Endodermal cell (in vitro differentiated cells): Measurements from ENCODE around the gene MUC3A. TPM values are rescaled to one million over a fixed set of nuclear protein-coding genes. Genes with fewer than 3 reads are reported as not detected.

ENCODE experiments used
- DNase-seq: peaks from one replicate; pipeline ENCODE4 v3.0.0-alpha.2; 2017
- H3K27ac ChIP-seq: 2 replicates; pipeline ENCODE4 v1.5.1; 2013; ENCODE audit warnings: mild to moderate bottlenecking, low read depth, low read length, moderate library complexity
- H3K27me3 ChIP-seq: 2 replicates; pipeline ENCODE4 v1.6.1; 2013; ENCODE audit warnings: mild to moderate bottlenecking, low read length, moderate library complexity; ENCODE audit not compliant: insufficient read depth, control insufficient read depth, poor library complexity, severe bottlenecking
- H3K36me3 ChIP-seq: 2 replicates; pipeline ENCODE4 v1.7.0; 2013; ENCODE audit warnings: mild to moderate bottlenecking, low read length, moderate library complexity; ENCODE audit not compliant: control insufficient read depth, insufficient read depth
- H3K4me1 ChIP-seq: one replicate; pipeline ENCODE4 v1.7.0; 2013; ENCODE audit warnings: low read length; ENCODE audit not compliant: control insufficient read depth, insufficient read depth
- H3K4me3 ChIP-seq: 2 replicates; pipeline ENCODE4 v1.5.1; 2013; ENCODE audit warnings: mild to moderate bottlenecking, low read length, moderate library complexity
- H3K9ac ChIP-seq: 2 replicates; pipeline ENCODE4 v1.6.1; 2013; ENCODE audit warnings: mild to moderate bottlenecking, low read length, moderate library complexity; ENCODE audit not compliant: poor library complexity, severe bottlenecking; ENCODE audit errors: extremely low read depth
- H3K9me3 ChIP-seq: 2 replicates; pipeline ENCODE4 v1.6.1; 2013; ENCODE audit warnings: mild to moderate bottlenecking, low read length, moderate library complexity; ENCODE audit not compliant: control insufficient read depth
- H3K27ac Mint-ChIP-seq: 2 replicates; pipeline ENCODE4 v1.8.0; 2020; ENCODE audit warnings: mixed read lengths
- H3K27me3 Mint-ChIP-seq: 2 replicates; pipeline ENCODE4 v1.8.0; 2021; ENCODE audit warnings: mild to moderate bottlenecking, mixed read lengths; ENCODE audit not compliant: insufficient read depth
- H3K36me3 Mint-ChIP-seq: 2 replicates; pipeline ENCODE4 v1.8.0; 2020; ENCODE audit warnings: low read depth, mixed read lengths
- H3K4me1 Mint-ChIP-seq: 2 replicates; pipeline ENCODE4 v1.8.0; 2020; ENCODE audit warnings: mixed read lengths
- H3K4me3 Mint-ChIP-seq: 2 replicates; pipeline ENCODE4 v1.8.0; 2020; ENCODE audit warnings: mild to moderate bottlenecking, moderate library complexity, mixed read lengths
- H3K9me3 Mint-ChIP-seq: 2 replicates; pipeline ENCODE4 v1.8.0; 2020; ENCODE audit warnings: mild to moderate bottlenecking, mixed read lengths
- WGBS, 2 experiments: methylation state at CpG; one replicate each; pipeline versions ENCODE4 v1.1.5 to v1.1.7; 2013; ENCODE audit warnings: missing lambda C conversion rate in 2 of 2, mixed read lengths in 1 of 2; ENCODE audit not compliant: insufficient coverage in 1 of 2, insufficient read length in 1 of 2; 5-methylcytosine and 5-hydroxymethylcytosine counted together
- total RNA-seq, 2 donors: library from RNA; stranded (reverse); fragmentation: NEBNext Ultra II Directional in 1 of 2; extraction: Animal tissue kit (Norgen Biotek cat#: 25700) in 1 of 2; gene quantifications; 2 replicates in 1 of 2; 3 replicates in 1 of 2; pipeline ENCODE4 v1.2.1, GENCODE V29; 2021
- TF ChIP-seq, protein P1 (sequence below): fragments of 200-600 bp; sonication (generic); conservative IDR thresholded peaks from 2 replicates; pipeline ENCODE4 v1.5.0; 2021; ENCODE audit warnings: antibody characterized with exemption, mild to moderate bottlenecking

The MUC3A gene
- total RNA-seq, 2 donors from 2014 or later = 7.7 to 24.1 TPM

DNA sequence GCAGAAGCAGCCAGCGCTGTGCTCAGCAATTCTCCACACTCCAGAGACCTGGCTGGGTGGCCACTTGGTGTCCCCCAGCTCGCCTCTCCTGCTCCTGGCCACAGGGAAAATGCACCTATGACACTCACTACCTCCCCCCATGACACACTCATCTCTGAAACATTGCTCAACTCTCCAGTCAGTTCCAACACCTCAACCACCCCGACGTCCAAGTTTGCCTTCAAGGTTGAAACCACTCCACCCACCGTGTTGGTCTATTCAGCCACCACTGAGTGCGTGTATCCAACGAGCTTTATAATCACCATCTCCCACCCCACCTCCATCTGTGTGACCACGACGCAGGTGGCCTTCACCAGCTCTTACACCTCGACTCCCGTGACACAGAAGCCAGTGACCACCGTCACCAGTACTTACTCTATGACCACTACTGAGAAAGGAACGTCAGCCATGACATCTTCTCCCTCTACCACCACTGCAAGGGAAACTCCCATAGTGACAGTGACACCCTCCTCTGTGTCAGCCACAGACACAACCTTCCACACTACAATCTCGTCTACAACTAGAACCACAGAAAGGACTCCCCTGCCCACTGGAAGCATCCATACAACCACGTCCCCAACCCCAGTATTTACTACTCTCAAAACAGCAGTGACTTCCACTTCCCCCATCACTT, 2.7 kb downstream of the MUC3A start:
- TF ChIP-seq, protein P1, sequence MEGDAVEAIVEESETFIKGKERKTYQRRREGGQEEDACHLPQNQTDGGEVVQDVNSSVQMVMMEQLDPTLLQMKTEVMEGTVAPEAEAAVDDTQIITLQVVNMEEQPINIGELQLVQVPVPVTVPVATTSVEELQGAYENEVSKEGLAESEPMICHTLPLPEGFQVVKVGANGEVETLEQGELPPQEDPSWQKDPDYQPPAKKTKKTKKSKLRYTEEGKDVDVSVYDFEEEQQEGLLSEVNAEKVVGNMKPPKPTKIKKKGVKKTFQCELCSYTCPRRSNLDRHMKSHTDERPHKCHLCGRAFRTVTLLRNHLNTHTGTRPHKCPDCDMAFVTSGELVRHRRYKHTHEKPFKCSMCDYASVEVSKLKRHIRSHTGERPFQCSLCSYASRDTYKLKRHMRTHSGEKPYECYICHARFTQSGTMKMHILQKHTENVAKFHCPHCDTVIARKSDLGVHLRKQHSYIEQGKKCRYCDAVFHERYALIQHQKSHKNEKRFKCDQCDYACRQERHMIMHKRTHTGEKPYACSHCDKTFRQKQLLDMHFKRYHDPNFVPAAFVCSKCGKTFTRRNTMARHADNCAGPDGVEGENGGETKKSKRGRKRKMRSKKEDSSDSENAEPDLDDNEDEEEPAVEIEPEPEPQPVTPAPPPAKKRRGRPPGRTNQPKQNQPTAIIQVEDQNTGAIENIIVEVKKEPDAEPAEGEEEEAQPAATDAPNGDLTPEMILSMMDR = no peak
- no peak for DNase-seq
- no peaks in the 10 kb centered on the region for H3K27me3 Mint-ChIP-seq
- Histone ChIP-seq H3K27me3 (no peaks in the 10 kb centered on the region), H3K9me3 (no peaks in the 10 kb centered on the region), H3K27ac (no peak overlapping the region), H3K4me1 (no peaks in the 10 kb centered on the region), H3K9ac (no peak overlapping the region), H3K36me3 (no peaks in the 10 kb centered on the region), H3K4me3 (no peak overlapping the region)
- no peaks in the 10 kb centered on the region for H3K36me3 Mint-ChIP-seq
- H3K4me1 Mint-ChIP-seq = peaks cover 6% of the 10 kb centered on the region
- WGBS, 2 experiments = 75 to 76% methylated on average over 14 to 15 of the region's 15 CpGs
- H3K27ac Mint-ChIP-seq = no peak overlapping the region
- H3K9me3 Mint-ChIP-seq = no peaks in the 10 kb centered on the region
- no peak overlapping the region for H3K4me3 Mint-ChIP-seq

GRCh38 chr7:100952641-100953040, 3.3 kb downstream of the MUC3A start:
- no peaks in the 10 kb centered on the region for H3K27me3 ChIP-seq
- TF ChIP-seq, protein P1 = no peak
- no peaks in the 10 kb centered on the region for H3K36me3 Mint-ChIP-seq
- no peak overlapping the region for H3K27ac ChIP-seq
- no peak overlapping the region for H3K27ac Mint-ChIP-seq
- no peaks in the 10 kb centered on the region for H3K27me3 Mint-ChIP-seq
- no peaks in the 10 kb centered on the region for H3K9me3 ChIP-seq
- H3K4me1 Mint-ChIP-seq = peaks cover 6% of the 10 kb centered on the region
- no peaks in the 10 kb centered on the region for H3K36me3 ChIP-seq
- WGBS, 2 experiments = 78 to 81% methylated on average over 2 of the region's 2 CpGs
- no peaks in the 10 kb centered on the region for H3K4me1 ChIP-seq
- H3K4me3 ChIP-seq = no peak overlapping the region
- H3K9me3 Mint-ChIP-seq = no peaks in the 10 kb centered on the region
- no peak for DNase-seq
- H3K4me3 Mint-ChIP-seq = no peak overlapping the region
- H3K9ac ChIP-seq = no peak overlapping the region

- TF ChIP-seq, protein P1 = no peak
- Histone ChIP-seq H3K9ac (no peak overlapping the region), H3K27ac (no peak overlapping the region), H3K4me3 (no peak overlapping the region), H3K9me3 (no peaks in the 10 kb centered on the region), H3K27me3 (peaks cover 24% of the 10 kb centered on the region), H3K36me3 (no peaks in the 10 kb centered on the region), H3K4me1 (no peaks in the 10 kb centered on the region)
- 63 to 68% methylated on average over 10 to 12 of the region's 12 CpGs for WGBS, 2 experiments
- H3K4me3 Mint-ChIP-seq = no peak overlapping the region
- H3K36me3 Mint-ChIP-seq = no peaks in the 10 kb centered on the region
- no peaks in the 10 kb centered on the region for H3K9me3 Mint-ChIP-seq
- H3K27ac Mint-ChIP-seq = no peak overlapping the region
- no peak for DNase-seq
- H3K27me3 Mint-ChIP-seq = peaks cover under 1% of the 10 kb centered on the region
- H3K4me1 Mint-ChIP-seq = no peaks in the 10 kb centered on the region
Measured at GRCh38 chr7:100957832-100958421, 8.6 kb downstream of the MUC3A start.
